ENCODE measurements around the gene OR1D2.
"Not testable (repeated sequence)": the region's sequence is repeated elsewhere in the genome, so short reads cannot be mapped to it uniquely, and the experiment has no call there.

OR1D2 gene

GRCh38 chr17:3104322-3104721 is at the start of gene OR1D2:
Gene OR1D2 (minus strand): TSS chr17:3104422. CDS start chr17:3092996, 11,426 bp downstream.
- no peak for DNase-seq

DNA sequence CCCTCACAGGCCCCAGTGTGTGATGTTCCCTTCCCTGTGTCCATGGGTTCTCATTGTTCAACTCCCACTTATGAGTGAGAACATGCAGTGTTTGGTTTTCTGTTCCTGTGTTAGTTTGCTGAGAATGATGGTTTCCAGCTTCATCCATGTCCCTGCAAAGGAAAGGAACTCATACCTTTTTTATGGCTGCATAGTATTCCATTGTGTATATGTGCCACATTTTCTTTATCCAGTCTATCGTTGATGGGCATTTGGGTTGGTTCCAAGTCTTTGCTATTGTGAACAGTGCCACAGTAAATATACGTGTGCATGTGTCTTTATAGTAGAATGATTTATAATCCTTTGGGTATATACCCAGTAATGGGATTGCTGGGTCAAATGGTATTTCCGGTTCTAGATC is 33.3 kb upstream of the OR1D2 start:
- DNase-seq, result not testable (repeated sequence)

GRCh38 chr17:3127451-3127850 is 23.2 kb upstream of the OR1D2 start, which contains the start of gene OR1G1:
Gene OR1G1 (minus strand): TSS chr17:3127551. CDS start chr17:3127551, 0 bp downstream.
- no peak for DNase-seq

GRCh38 chr17:3073850-3074249 is 30.4 kb downstream of the OR1D2 start:
- DNase-seq, result not testable (repeated sequence)

DNA sequence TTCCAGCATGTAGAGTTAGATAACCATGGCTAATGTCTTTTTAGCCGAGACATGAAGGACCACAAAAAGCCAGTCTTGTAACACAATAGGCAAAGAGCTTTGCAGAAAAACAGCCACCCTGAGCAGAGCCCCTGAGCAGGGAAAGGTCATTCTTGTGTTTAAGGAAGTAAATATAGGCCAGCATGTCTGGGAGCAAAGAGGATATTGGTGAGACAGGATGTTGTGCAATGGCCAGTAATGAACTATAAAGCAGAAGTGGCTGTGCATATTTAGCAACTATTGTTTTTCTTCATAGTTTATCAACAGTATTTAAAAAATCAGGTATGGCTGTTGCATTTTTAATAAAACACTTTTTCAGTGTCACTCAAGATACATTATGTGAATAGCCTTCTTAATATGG is 39.0 kb downstream of the OR1D2 start:
- DNase-seq, result not testable (repeated sequence)

- DNase-seq, result not testable (repeated sequence)
Observed at GRCh38 chr17:3063507-3063906, 40.7 kb downstream of the OR1D2 start, which contains the start of gene OR1D5. Gene OR1D5 (minus strand): TSS chr17:3063607. CDS start chr17:3063607, 0 bp downstream.

DNA sequence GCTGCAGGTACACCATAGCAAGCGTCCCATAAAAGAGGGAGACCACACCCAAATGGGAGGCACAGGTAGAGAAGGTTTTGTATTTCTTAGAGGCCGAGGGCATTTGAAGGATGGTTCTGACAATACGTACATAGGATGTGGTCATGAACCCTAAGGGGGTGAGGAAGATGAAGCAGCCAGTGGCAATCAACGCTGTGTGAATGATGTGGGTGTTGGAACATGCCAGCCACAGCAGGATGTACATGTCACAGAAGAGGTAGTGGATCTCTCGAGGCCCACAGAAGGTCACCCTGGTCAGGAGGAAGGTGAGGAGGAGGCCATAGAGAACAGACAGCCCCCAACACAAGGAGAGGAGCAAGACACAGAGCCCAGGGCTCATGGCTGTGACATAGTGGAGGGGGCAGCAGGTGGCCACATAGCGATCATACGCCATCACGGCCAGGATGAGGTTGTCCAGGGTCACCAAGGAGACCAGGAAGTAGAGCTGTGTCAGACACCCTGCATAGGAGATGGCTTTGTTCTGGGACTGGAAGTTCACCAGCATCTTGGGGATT is 41.3 kb downstream of the OR1D2 start:
- not testable (repeated sequence) for DNase-seq

DNA sequence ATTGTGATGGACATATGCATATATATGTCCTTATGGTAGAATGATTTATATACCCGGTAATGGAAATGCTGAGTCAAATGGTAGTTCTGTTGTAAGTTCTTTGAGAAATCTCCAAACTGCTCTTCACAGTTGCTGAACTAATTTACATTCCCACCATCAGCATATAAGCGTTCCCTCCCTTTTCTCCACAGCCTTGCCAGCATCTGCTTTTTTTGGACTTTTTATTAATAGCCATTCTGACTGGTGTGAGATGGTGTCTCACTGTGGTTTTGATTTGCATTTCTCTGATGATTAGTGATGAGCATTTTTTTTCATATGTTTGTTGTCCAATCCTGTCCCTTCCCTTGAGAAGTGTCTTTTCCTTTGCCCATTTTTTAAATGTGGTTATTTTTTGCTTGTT is 49.4 kb downstream of the OR1D2 start:
- DNase-seq, result not testable (repeated sequence)

- peak; percentile 35 for DNase-seq
Observed at GRCh38 chr17:3049705-3050295, 54.4 kb downstream of the OR1D2 start.

DNA sequence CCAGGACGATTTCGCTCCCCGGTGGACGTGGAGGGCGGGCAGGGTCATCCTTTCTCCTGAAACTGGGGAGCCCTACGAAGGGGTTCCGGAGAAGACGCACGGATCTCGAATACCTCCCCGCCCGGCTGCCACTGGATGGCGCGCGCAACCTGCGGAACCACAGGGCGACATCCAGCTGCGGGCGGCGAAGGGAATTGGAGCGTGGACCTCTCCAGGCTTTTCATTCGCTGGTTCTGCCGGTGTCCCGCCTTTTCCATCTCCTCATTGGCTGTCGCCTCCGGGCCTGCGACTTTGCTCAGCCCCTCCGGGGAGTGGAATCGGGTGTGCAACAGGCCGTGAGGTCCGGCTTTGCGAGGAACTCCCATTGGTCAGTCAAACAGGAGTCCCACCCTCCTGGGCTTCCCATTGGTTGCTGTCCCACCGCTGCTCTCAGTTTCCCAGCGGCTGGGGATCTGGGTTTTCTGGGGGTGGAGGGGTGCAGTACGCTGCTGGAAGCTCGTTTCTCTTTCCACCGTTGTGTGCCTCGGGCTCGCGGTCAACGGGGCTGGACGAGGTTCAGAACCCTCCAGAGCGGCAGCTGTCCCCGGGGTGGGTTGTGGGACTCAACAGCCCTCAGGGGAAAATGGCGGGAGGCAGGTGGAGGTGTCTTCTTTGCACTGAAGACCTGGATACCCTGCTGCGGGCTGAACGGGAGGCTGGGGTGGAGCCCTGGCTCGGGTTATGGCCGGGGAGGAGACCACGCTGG is 55.3 kb downstream of the OR1D2 start:
- DNase-seq, result peak; percentile 99

- no peak for DNase-seq
Observed at GRCh38 chr17:3046753-3047152, 57.5 kb downstream of the OR1D2 start.

- DNase-seq, result no peak
Observed at GRCh38 chr17:3043737-3044365, 60.4 kb downstream of the OR1D2 start.

DNA sequence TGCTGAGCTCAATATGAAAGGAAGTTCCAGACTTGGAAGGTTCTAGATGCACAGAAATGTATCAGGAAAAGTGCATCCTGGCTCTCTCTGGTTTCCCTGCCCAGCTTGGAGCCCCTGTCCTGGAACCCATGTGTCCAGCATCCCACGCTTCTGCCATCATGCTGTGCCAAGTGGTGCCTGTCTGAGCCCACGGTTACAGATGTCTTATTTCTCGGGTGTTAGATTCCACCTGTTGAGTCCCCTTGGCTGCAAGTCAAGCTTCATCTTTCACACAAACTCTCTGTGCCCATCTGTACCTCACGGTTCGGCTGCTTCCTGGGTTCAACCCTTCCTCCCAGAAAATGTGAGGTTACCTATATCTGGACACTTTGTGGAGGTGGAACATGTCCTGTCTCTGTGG is 63.3 kb downstream of the OR1D2 start:
- no peak for DNase-seq

GRCh38 chr17:3039736-3040135 is 64.5 kb downstream of the OR1D2 start:
- no peak for DNase-seq

GRCh38 chr17:3038941-3039340 is 65.3 kb downstream of the OR1D2 start:
- no peak for DNase-seq

Measured in EL (cell line).